Osteoblast (primary cell): ENCODE data around the gene BMPR1B. TPM values are rescaled to one million over a fixed set of nuclear protein-coding genes. Genes with fewer than 3 reads are reported as not detected.

Source experiments
- DNase-seq: peaks from one replicate; pipeline ENCODE4 v3.0.0; 2011; ENCODE audit warnings: low spot score, mixed read lengths; ENCODE audit not compliant: insufficient read length; ENCODE audit errors: missing footprints
- H2AFZ ChIP-seq: 2 replicates; pipeline ENCODE4 v1.6.0; 2011; ENCODE audit warnings: mild to moderate bottlenecking, low read length
- H3K27ac ChIP-seq: 2 replicates; pipeline ENCODE4 v1.5.1; 2011; ENCODE audit warnings: mild to moderate bottlenecking, low read depth, low read length, moderate library complexity
- H3K27me3 ChIP-seq: 2 replicates; pipeline ENCODE4 v1.6.0; 2012; ENCODE audit warnings: mild to moderate bottlenecking, control low read depth, inconsistent platforms, low read length, moderate library complexity; ENCODE audit not compliant: insufficient read depth
- H3K36me3 ChIP-seq: 2 replicates; pipeline ENCODE4 v1.5.1; 2011; ENCODE audit warnings: mild to moderate bottlenecking, low read length, control low read depth, moderate library complexity; ENCODE audit not compliant: insufficient read depth
- H3K4me1 ChIP-seq: 2 replicates; pipeline ENCODE4 v1.5.1; 2011; ENCODE audit warnings: mild to moderate bottlenecking, low read length, control low read depth, moderate library complexity; ENCODE audit not compliant: insufficient read depth
- H3K4me2 ChIP-seq: 2 replicates; pipeline ENCODE4 v1.6.0; 2011; ENCODE audit warnings: mild to moderate bottlenecking, low read length; ENCODE audit not compliant: insufficient read depth
- H3K4me3 ChIP-seq: fragments of 200-600 bp; sonication (generic); 3 replicates; pipeline ENCODE4 v1.5.1; 2012; ENCODE audit warnings: mild to moderate bottlenecking, low read length, inconsistent platforms; ENCODE audit not compliant: insufficient read depth
- H3K79me2 ChIP-seq: 2 replicates; pipeline ENCODE4 v1.6.0; 2012; ENCODE audit warnings: mild to moderate bottlenecking, low read length, control low read depth, inconsistent platforms; ENCODE audit not compliant: insufficient read depth
- H3K9me3 ChIP-seq: 2 replicates; pipeline ENCODE4 v1.5.1; 2011; ENCODE audit warnings: low read depth, low read length, control low read depth
- H4K20me1 ChIP-seq: 2 replicates; pipeline ENCODE4 v1.6.0; 2012; ENCODE audit warnings: mild to moderate bottlenecking, low read length, control low read depth; ENCODE audit not compliant: insufficient read depth
- total RNA-seq: library from RNA; depleted of rRNA; stranded (reverse); fragments of >200 nt; gene quantifications from 2 replicates; pipeline ENCODE4 v1.2.3, GENCODE V29; 2012
- TF ChIP-seq, protein P1 (sequence below): IDR thresholded peaks from 2 replicates; pipeline ENCODE4 v1.5.1; 2011; ENCODE audit warnings: mild to moderate bottlenecking, low read depth, low read length, moderate library complexity; ENCODE audit errors: extremely low read depth

BMPR1B gene
- total RNA-seq, 1 donor: 2.5 TPM

DNA sequence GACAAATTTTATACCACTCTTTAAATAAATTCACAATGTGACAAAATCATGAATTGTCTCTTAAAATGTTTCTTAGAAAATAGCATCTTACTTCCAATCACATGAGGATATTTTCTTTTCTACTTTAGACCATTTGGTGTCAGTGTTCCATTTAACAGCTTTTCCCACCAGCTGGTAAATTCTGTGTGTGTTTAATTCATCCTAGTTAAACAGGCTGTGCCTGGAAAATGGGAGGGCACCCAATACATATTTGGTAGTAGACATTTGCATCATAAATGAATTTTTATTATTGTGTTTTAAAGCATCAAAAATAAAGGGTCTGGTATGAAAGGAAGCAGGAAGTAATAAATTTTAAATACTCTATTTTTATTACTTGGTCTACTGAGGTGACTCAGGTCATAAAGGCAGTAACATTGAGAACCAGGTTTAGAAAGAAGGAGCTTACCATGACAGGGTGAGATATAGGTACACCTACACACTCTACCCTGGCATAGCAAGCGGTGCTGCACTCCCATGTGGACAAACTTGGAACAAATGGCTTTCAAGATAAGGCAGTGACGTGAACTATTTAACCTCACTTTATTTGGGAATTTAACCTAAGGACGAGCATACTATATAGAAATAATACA lies 344.5 kb downstream of the BMPR1B start:
- Histone ChIP-seq H3K36me3 (no peaks in the 10 kb centered on the region), H3K27me3 (no peaks in the 10 kb centered on the region), H3K9me3 (no peaks in the 10 kb centered on the region), H3K79me2 (no peaks in the 10 kb centered on the region), H3K4me3 (no peak overlapping the region), H3K4me2 (no peak overlapping the region), H2AFZ (no peak overlapping the region), H3K4me1 (peaks cover 11% of the 10 kb centered on the region), H4K20me1 (no peaks in the 10 kb centered on the region), H3K27ac (no peak overlapping the region)
- TF ChIP-seq, protein P1, sequence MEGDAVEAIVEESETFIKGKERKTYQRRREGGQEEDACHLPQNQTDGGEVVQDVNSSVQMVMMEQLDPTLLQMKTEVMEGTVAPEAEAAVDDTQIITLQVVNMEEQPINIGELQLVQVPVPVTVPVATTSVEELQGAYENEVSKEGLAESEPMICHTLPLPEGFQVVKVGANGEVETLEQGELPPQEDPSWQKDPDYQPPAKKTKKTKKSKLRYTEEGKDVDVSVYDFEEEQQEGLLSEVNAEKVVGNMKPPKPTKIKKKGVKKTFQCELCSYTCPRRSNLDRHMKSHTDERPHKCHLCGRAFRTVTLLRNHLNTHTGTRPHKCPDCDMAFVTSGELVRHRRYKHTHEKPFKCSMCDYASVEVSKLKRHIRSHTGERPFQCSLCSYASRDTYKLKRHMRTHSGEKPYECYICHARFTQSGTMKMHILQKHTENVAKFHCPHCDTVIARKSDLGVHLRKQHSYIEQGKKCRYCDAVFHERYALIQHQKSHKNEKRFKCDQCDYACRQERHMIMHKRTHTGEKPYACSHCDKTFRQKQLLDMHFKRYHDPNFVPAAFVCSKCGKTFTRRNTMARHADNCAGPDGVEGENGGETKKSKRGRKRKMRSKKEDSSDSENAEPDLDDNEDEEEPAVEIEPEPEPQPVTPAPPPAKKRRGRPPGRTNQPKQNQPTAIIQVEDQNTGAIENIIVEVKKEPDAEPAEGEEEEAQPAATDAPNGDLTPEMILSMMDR: no peak
- no peak for DNase-seq

DNA sequence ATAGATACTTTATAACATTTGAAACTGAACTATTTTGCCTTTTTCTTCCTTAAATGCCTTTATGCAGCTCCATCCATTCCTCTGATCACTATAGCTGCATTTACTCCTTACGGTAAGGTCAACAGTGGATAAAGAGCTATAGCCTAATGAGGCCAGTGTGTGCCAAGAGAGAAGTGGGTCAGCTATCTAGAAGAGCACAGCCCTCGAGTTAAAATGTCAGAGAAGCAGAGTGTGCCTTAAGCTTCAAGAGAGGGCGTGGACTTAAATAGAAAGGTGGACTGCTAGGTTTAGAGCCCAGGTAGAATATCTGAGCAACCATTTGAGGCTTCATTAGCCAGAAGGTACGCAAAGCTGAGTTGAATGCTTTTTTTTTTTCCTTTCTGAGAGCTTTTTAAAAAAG lies 347.4 kb downstream of the BMPR1B start:
- Histone ChIP-seq H3K27me3 (no peaks in the 10 kb centered on the region), H2AFZ (no peak overlapping the region), H4K20me1 (no peaks in the 10 kb centered on the region), H3K4me1 (peaks cover 22% of the 10 kb centered on the region), H3K36me3 (no peaks in the 10 kb centered on the region), H3K4me3 (no peak overlapping the region), H3K79me2 (no peaks in the 10 kb centered on the region), H3K9me3 (no peaks in the 10 kb centered on the region), H3K27ac (no peak overlapping the region), H3K4me2 (no peak overlapping the region)
- no peak for DNase-seq
- TF ChIP-seq, protein P1: no peak

- Histone ChIP-seq H3K27me3 (no peaks in the 10 kb centered on the region), H3K9me3 (no peaks in the 10 kb centered on the region), H2AFZ (no peak overlapping the region), H3K4me1 (peaks cover 22% of the 10 kb centered on the region), H3K36me3 (no peaks in the 10 kb centered on the region), H3K4me3 (no peak overlapping the region), H3K4me2 (no peak overlapping the region), H4K20me1 (no peaks in the 10 kb centered on the region), H3K27ac (no peak overlapping the region), H3K79me2 (no peaks in the 10 kb centered on the region)
- TF ChIP-seq, protein P1: no peak
- DNase-seq: no peak
These were observed 348.2 kb downstream of the BMPR1B start for GRCh38 chr4:95105983-95106382.

DNA sequence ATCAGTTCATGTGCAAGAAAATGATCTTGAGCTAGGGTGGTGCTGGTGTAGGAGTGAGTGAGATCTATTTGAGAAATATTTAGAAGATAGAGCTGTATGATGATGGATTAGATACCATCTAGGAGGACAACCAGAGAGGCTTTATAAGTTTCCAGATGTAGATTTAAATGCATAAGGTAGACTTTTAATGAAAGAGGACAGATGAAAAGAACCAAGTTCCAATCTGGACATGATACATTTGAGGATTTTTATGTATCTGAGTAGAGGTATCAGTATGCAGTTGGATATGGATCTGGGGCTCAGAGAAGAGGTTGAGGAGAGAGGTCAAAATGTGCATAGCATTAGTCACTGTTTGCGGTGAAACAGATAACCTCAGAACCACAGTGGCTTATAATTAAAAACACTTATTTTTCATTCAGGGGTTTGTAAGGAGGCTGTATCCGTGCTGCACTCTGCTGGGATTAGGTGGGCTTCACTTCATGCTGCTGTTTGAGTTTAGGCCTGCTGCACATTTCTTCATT lies 348.7 kb downstream of the BMPR1B start:
- Histone ChIP-seq H3K4me2 (no peak overlapping the region), H2AFZ (no peak overlapping the region), H3K27me3 (no peaks in the 10 kb centered on the region), H3K9me3 (no peaks in the 10 kb centered on the region), H3K27ac (no peak overlapping the region), H3K79me2 (no peaks in the 10 kb centered on the region), H3K4me1 (peaks cover 22% of the 10 kb centered on the region), H3K36me3 (no peaks in the 10 kb centered on the region), H3K4me3 (no peak overlapping the region), H4K20me1 (no peaks in the 10 kb centered on the region)
- DNase-seq: no peak
- TF ChIP-seq, protein P1: no peak
